Body of pancreas (tissue), 4 donors: ENCODE results near the gene MTHFS. TPM values are rescaled to one million over a fixed set of nuclear protein-coding genes. Genes with fewer than 3 reads are reported as not detected.
"Not testable (repeated sequence)": the region's sequence is repeated elsewhere in the genome, so short reads cannot be mapped to it uniquely, and the experiment has no call there.

Experiments used
- ATAC-seq: fragments of 150-250 bp; one replicate; pipeline ENCODE4 v1.9.1; 2016
- DNase-seq, 4 donors: peaks; one replicate each; pipeline ENCODE4 v3.0.0-alpha.2; 2019
- H3K27ac ChIP-seq, 4 donors: fragments of 200-600 bp; sonication (generic); 1 replicate in 3 of 4; 2 replicates in 1 of 4; pipeline versions ENCODE4 v1.5.1 to v1.6.1; 2016 to 2019; ENCODE audit warnings: mild to moderate bottlenecking in 1 of 4, mixed read lengths in 1 of 4, moderate library complexity in 1 of 4
- H3K27me3 ChIP-seq, 2 donors: fragments of 200-600 bp; sonication (generic); one replicate each; pipeline ENCODE4 v1.6.0; 2016; ENCODE audit warnings: mild to moderate bottlenecking in 1 of 2
- H3K36me3 ChIP-seq, 2 donors: fragments of 200-600 bp; sonication (generic); replicated peaks in 1 of 2; 2 replicates each; pipeline ENCODE4 v1.5.1; 2016; ENCODE audit warnings: low read depth in 2 of 2; ENCODE audit not compliant: insufficient read depth in 1 of 2
- H3K4me1 ChIP-seq: fragments of 200-600 bp; sonication (generic); one replicate; pipeline ENCODE4 v1.6.0; 2016
- H3K4me3 ChIP-seq, 2 donors: fragments of 200-600 bp; sonication (generic); 1 replicate in 1 of 2; 2 replicates in 1 of 2; pipeline ENCODE4 v1.5.1; 2016 to 2019
- H3K9me3 ChIP-seq, 3 donors: fragments of 200-600 bp; sonication (generic); 1 replicate in 2 of 3; 2 replicates in 1 of 3; pipeline ENCODE4 v1.5.1; 2016
- CTCF ChIP-seq, 7 experiments: fragments of 450-650 bp in 4 of 7; fragments of 200-600 bp in 3 of 7; sonication (generic) in 3 of 7; IDR thresholded peaks; one replicate each; pipeline ENCODE4 v1.5.1; 2016 to 2019; ENCODE audit warnings: antibody characterized with exemption in 7 of 7
- POLR2A ChIP-seq, 3 donors: fragments of 450-650 bp; IDR thresholded peaks; one replicate each; pipeline ENCODE4 v1.6.1; 2016; ENCODE audit warnings: antibody characterized with exemption in 3 of 3, mild to moderate bottlenecking in 2 of 3
- WGBS, 2 donors: methylation state at CpG; one replicate each; pipeline ENCODE4 v1.1.5; 2017; 5-methylcytosine and 5-hydroxymethylcytosine counted together
- intact Hi-C: fragments of 100-400 bp; cut with DNase I; formaldehyde crosslinking; loops from one replicate; pipeline ENCODE4 v1.15.1; 2023
- total RNA-seq, 2 donors: library from RNA; depleted of rRNA; stranded (reverse); fragments of >200 nt; gene quantifications; one replicate each; pipeline ENCODE4 v1.1.0, GENCODE V29; 2016

Gene MTHFS
- total RNA-seq, 2 donors from 2014 or later = 26.5 to 29.3 TPM

GRCh38 chr15:79930516-79930915 is 33.7 kb upstream of the MTHFS start:
- 54 to 72% methylated on average over 5 of the region's 5 CpGs for WGBS, 2 donors
- ATAC-seq = no peak

GRCh38 chr15:79929412-79929811 is 32.6 kb upstream of the MTHFS start:
- TF ChIP-seq CTCF (IDR thresholded peaks at IDR 0.05) (no peak), POLR2A (IDR thresholded peaks at IDR 0.05) (no peak)
- DNase-seq (no peak), ATAC-seq (no peak)
- WGBS, 2 donors = 64 to 74% methylated on average over 2 of the region's 2 CpGs
- Histone ChIP-seq H3K4me3 (no peak overlapping the region), H3K36me3 (no peaks in the 10 kb centered on the region), H3K27ac (no peak overlapping the region), H3K27me3 (no peaks in the 10 kb centered on the region), H3K4me1 (peaks cover 2% of the 10 kb centered on the region), H3K9me3 (no peaks in the 10 kb centered on the region)
- intact Hi-C loops = no loop called here

More at GRCh38 chr15:79930516-79930915, 33.7 kb upstream of the MTHFS start:
- no peaks in the 10 kb centered on the region for H3K27me3 ChIP-seq
- H3K4me3 ChIP-seq = no peak overlapping the region
- H3K9me3 ChIP-seq = no peaks in the 10 kb centered on the region
- no peaks in the 10 kb centered on the region for H3K4me1 ChIP-seq
- DNase-seq = no peak
- no peaks in the 10 kb centered on the region for H3K36me3 ChIP-seq
- intact Hi-C loops = no loop called here
- TF ChIP-seq CTCF (IDR thresholded peaks at IDR 0.05) (no peak), POLR2A (IDR thresholded peaks at IDR 0.05) (no peak)
- H3K27ac ChIP-seq = no peak overlapping the region

GRCh38 chr15:79926116-79926515 is 29.3 kb upstream of the MTHFS start:
- H3K27ac ChIP-seq, H3K27me3 ChIP-seq, DNase-seq, H3K4me3 ChIP-seq, intact Hi-C loops, ATAC-seq, H3K36me3 ChIP-seq, H3K9me3 ChIP-seq: not testable (repeated sequence)
- peaks cover 17% of the 10 kb centered on the region for H3K4me1 ChIP-seq
- 97 to 99% methylated on average over 12 to 25 of the region's 36 CpGs for WGBS, 2 donors

GRCh38 chr15:79924379-79924778 is 27.6 kb upstream of the MTHFS start:
- intact Hi-C loops = no loop called here

GRCh38 chr15:79923515-79924169 is 26.8 kb upstream of the MTHFS start:
- TF ChIP-seq CTCF (IDR thresholded peaks at IDR 0.05) (no peak), POLR2A (IDR thresholded peaks at IDR 0.05) (peak; percentile 81 to 96 (median 93))
- peak overlapping the region; percentile 75 to 94 (median 87) for H3K27ac ChIP-seq
- H3K4me3 ChIP-seq = peak overlapping the region; percentile 73 to 89
- H3K36me3 ChIP-seq = no peaks in the 10 kb centered on the region
- no peaks in the 10 kb centered on the region for H3K27me3 ChIP-seq
- H3K9me3 ChIP-seq = peaks cover 0 to 19% (median 0%) of the 10 kb centered on the region in 3 donors
- peak; percentile 98 for ATAC-seq
- peak; percentile 97 to 98 (median 98) for DNase-seq
- 0 to 1% methylated on average over 11 to 66 of the region's 68 CpGs for WGBS, 2 donors
- H3K4me1 ChIP-seq = peaks cover 17% of the 10 kb centered on the region
- intact Hi-C loops = no loop called here

More at GRCh38 chr15:79924379-79924778, 27.6 kb upstream of the MTHFS start:
- Histone ChIP-seq H3K36me3 (no peaks in the 10 kb centered on the region), H3K4me1 (peaks cover 17% of the 10 kb centered on the region), H3K27ac (peak overlapping the region in 3 of 4 donors; percentile 85 to 94 (median 89)), H3K27me3 (no peaks in the 10 kb centered on the region), H3K9me3 (peaks cover 0 to 14% (median 0%) of the 10 kb centered on the region in 3 donors), H3K4me3 (peak overlapping the region; percentile 15 to 73)
- DNase-seq (peak in 1 of 4 donors; percentile 25), ATAC-seq (no peak)
- 88 to 90% methylated on average over 24 of the region's 24 CpGs for WGBS, 2 donors
- TF ChIP-seq CTCF (IDR thresholded peaks at IDR 0.05) (no peak), POLR2A (IDR thresholded peaks at IDR 0.05) (no peak)
